COLO668 (cell line): ENCODE measurements around the gene INSM1.
"Not testable (repeated sequence)": the region's sequence is repeated elsewhere in the genome, so short reads cannot be mapped to it uniquely, and the experiment has no call there.

Experiments
- DNase-seq: peaks from one replicate; lab custom pipeline; 2025; ENCODE audit not compliant: unreplicated experiment; lab: John Stamatoyannopoulos, UW

Gene INSM1

GRCh38 chr20:20367575-20368417, at the start of gene INSM1:
Gene INSM1 (plus strand): TSS chr20:20368104. CDS start chr20:20368268, 164 bp downstream.
- DNase-seq = peak; percentile 99

GRCh38 chr20:20318365-20319161, 49.3 kb upstream of the INSM1 start:
- DNase-seq = no peak

GRCh38 chr20:20321134-20321533, 46.8 kb upstream of the INSM1 start:
- DNase-seq = no peak

DNA sequence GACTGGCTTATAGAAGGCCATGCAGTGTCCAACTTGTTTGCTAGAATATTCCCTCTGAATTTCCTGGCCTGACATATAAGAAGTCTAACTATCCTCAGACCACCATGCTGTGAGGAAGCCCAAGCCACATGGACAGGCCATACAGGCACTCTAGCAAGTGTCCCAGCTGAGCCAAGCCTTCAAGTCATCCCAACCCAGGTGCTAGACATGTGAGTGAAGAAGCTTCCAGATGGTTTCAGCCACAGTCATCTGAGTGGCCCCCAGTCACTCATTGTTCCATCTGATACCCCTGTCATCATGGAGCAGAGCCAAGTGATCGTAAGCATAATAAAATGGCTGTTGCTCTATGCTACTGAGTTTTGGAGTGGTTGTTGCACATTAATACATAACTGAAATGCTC, 46.0 kb upstream of the INSM1 start:
- no peak for DNase-seq

DNA sequence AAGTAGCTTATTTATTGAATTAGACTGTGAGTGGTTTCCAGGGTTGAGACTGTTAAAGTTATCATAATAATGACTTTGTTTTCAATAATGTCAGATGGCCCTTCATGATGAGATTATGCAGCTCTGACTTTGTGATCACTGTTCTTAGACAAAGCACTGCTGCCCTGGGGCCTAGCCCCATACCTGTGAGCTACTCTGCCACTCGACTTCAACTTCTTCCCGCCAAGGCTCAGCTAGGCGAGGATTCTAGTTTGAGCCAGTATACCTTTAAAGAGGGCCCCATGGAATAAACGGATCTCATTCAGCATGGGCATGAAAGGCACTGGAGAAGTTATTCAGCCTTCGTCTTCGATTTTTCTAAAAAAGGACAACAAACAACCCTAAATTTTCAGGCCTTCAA, 45.0 kb upstream of the INSM1 start:
- DNase-seq = no peak

- DNase-seq = no peak
Measured at GRCh38 chr20:20327746-20328145, 40.2 kb upstream of the INSM1 start.

DNA sequence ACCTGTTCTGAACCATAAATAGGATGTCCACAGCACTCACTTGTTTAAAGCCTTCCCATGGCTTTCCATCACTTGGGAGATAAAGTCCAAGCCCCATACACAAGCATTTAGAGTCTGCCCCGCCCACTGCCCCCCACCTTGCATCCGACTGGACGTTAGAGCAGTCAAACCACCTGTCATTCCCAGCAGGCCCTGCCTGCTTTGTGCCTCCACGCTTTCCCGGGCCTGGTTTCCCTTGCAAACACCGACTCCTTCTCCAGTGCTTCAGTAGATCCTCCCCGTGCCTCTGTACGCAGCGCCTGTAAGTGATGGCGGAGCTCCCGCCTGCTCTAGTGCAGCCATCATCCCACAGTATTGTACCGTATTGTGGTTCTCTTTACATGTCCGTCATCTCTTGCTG, 38.3 kb upstream of the INSM1 start:
- no peak for DNase-seq

DNA sequence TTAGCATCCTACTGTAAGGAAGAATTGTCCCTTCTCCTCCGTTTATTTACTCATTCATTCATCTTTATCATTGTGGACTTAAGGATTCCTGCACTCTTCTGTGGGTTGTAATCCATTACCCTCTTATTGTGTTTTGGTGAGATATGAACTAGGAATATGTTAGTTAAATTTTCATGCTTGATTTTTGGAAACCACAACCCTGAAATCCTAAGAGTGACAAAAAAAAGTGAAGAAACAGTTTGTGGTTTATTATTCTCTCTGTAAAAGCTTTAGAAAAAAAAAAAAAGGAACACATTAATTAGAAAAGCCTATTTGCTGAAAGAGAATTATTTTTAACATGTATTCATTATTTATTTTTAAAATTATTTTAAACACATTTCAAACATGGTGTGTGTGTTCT, 36.7 kb upstream of the INSM1 start:
- no peak for DNase-seq

GRCh38 chr20:20331817-20332216, 36.1 kb upstream of the INSM1 start:
- no peak for DNase-seq

DNA sequence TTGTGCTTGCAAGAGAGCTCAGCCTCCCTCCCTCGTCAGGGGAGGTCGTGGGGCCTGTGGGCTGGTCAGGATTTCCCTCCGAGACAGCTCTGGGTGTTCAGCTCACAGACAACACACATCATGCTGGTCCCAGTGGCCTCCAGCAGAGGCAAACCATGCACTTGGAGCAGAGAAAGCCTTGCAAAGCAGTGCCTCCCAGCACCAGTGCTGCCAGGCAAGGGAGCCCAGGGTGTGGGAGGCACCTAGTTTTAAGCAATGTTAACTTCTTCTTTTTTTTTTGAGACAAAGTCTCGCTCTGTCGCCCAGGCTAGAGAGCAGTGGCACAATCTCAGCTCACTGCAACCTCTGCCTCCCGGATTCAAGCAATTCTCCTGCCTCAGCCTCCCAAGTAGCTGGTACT, 34.0 kb upstream of the INSM1 start:
- no peak for DNase-seq

GRCh38 chr20:20334489-20334888, 33.4 kb upstream of the INSM1 start:
- no peak for DNase-seq

DNA sequence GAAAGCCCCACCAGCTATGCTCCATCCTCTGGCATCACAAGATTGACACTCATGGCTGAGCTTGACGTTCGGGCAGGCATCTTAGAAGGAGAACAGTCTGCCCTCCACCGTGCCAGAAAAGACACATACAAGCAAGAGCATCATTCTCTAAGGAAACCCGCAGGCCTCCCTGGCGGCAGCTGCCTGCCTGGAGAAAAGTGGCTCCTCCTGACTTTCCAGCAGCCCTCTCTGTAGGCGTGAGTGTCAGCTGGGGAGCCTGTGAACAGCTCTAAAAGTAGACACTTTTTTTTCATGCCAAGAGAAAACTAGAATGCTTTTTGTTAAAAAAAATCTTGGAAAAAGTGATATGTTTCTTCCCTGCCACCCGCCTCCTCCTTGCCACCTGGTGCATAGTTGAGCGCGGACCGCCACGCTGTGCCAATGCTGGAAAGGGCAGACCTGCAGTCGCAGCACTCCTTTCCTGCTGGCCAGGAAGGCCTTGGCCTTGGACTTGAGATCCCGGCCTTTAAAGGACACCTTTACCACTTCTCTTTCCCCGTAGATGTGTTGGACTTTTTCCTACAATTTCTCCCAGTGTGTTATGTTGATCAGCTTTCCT, 29.7 kb upstream of the INSM1 start:
- DNase-seq = no peak

- DNase-seq = no peak
Measured at GRCh38 chr20:20340443-20340842, 27.5 kb upstream of the INSM1 start.

GRCh38 chr20:20341371-20341770, 26.5 kb upstream of the INSM1 start:
- DNase-seq = no peak

DNA sequence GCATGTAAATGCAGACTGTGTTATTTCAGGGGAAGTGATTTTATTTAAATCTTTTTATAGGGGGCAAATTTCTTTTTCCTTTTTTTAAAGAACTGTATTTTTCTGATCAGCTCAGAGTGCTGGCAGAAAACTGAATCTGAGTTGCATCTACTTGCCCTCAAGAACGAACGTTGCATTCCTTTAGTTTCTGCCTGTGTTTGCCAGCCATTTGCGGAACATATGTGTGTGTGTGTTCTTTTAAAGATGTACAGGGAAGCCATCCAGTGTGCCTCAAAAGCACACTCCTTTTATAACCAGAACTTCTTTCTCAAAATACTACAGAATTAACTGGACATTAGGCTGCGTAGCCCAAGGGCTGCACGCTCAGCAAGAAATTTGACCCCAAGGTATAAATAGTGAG, 25.8 kb upstream of the INSM1 start:
- no peak for DNase-seq

DNA sequence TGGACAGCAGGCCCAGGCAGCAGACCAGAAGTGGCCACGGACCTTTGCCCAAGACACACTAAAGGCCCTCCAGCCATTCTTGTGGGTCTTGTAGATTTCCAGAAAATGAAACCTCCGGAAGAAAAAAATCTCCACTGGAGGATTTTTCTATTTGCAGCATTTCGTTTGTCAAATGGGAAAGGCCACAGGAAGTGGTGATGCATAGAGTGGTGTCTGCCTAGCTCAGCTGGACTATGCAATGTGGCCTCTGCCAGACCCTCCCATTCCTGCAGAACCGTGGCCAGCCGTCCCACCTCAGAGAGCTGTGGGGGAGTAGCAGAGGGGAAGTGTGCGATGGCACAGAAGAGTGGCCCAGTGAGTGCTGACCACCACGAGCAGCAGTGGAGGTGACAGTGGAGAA, 24.0 kb upstream of the INSM1 start:
- no peak for DNase-seq

DNA sequence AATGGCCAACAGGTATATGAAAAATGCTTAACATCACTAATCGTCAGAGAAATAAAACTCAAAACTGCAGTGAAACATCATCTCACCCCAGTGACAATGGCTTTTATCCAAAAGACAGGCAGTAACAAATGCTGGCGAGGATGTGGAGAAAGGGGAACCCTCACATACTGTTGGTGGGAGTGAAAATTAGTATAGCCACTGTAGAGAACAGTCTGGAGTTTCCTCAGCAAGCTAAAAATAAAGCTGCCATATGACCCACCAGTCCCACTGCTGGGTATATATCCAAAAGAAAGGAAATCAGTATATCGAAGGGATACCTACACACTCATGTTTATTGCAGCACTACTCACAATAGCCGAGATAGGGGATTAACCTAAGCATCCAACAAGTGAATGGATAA, 23.4 kb upstream of the INSM1 start:
- no peak for DNase-seq

- no peak for DNase-seq
Measured at GRCh38 chr20:20353576-20353975, 14.3 kb upstream of the INSM1 start.

GRCh38 chr20:20355503-20355902, 12.4 kb upstream of the INSM1 start:
- not testable (repeated sequence) for DNase-seq

DNA sequence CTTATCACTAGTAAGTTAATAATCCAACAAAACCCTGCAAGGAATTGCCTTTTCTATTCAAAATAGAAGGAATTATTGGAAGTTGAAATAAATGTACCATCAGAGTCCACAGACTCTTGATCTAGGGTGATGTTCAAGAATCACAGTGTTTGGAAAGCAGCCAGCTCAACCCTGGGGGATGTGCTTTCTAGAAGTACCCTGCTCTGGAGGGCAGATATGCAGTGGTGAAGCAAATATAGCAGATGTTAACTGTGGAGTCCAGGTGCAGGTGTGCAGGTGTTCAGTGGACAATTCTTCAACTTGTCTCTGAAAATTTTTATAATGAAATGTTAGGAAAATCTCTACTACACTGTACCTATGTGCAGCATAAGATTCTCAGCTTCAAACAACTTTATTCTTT, 9.1 kb upstream of the INSM1 start:
- DNase-seq = peak; percentile 80

DNA sequence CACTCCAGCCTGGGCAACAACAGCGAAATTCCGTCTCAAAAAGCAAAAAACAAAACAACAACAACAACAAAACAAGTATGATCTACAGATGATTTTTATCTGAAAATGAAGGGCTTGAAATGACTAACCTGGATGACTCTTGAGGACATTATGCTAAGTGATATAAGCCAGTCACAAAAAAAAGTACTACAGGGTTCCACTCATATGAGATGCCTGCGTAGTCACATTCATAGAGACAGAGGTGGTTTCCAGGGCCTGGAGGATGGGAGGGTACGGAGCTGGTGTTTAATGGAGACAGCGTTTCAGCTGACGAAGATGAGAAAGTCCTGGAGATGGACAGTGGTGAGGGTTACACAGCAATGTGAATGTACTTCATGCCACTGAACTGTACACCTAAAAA, 8.3 kb upstream of the INSM1 start:
- no peak for DNase-seq

DNA sequence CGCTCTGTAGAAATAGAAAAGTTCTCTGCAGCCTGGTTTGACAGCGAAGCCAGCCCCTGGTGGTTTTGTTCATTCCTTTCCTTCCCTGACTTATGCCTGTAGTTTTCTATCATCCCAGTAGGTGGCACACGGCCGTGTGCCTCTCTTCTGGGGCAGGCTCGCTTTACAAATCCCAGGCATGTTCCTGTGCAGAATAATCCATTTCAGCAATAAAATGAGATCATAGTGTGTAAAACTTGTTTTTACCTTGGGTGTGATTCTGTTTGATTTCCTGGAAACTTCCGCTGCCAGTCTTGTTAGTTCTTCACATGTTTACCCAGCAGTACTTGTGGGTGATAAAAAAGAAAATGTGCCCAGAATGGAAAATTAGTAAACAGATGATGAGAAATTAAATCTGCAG, 7.4 kb upstream of the INSM1 start:
- DNase-seq = peak; percentile 79
